GM18951 (cell line): Measurements from ENCODE around the gene TK2.

Experiments used
- POLR2A ChIP-seq: IDR thresholded peaks from 4 replicates; pipeline ENCODE4 v1.6.1; 2011; ENCODE audit warnings: mild to moderate bottlenecking; ENCODE audit not compliant: insufficient read length, insufficient read depth; ENCODE audit errors: extremely low read depth
- in situ Hi-C: fragments of 300-500 bp; cut with MboI; formaldehyde crosslinking; loops from one replicate; pipeline ENCODE4 v1.12.0; 2022; ENCODE audit warnings: low sequenced_read_pairs, mixed read lengths, inconsistent platforms; ENCODE audit not compliant: unreplicated experiment

The TK2 gene

GRCh38 chr16:66481081-66481942, 68.6 kb downstream of the TK2 start:
- in situ Hi-C loops: no loop called here
- TF ChIP-seq POLR2A: no peak

GRCh38 chr16:66480265-66481080, 69.4 kb downstream of the TK2 start:
- in situ Hi-C loops: no loop called here

DNA sequence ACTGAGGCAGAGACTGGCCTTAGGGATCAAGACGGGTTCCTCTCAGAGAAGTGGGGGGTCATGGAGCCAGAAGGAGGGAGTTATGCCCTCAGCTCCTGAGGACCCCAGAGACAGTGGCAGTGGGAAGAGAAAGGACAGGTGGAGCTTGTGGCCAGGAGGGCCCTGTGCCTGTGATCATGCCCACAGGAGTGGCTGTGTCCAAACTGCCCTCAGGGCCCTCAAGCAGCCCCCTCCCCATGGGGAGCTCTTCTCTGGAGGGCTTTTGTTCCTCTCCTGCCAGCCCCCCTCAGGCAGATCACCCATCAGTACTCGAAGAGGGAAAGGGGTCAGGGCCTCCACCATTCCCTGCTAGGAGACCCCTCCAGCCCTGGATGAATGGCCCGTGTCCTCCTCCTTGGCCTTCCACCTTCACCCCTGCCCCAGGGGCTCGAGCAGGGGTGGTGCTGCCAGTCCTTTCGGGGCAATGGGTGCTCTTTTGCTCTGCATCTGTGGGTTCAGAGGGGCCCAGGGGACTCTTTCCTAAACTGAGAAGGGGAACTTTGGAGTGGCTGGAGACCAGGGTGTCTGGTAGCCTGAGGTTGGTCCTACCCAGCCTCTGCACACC, 70.2 kb downstream of the TK2 start:
- in situ Hi-C loops: no loop called here
- TF ChIP-seq POLR2A: no peak

More at GRCh38 chr16:66480265-66481080, 69.4 kb downstream of the TK2 start:
- TF ChIP-seq POLR2A: no peak

- in situ Hi-C loops: no loop called here
- TF ChIP-seq POLR2A: no peak
These were observed 71.0 kb downstream of the TK2 start for GRCh38 chr16:66478733-66479511.

DNA sequence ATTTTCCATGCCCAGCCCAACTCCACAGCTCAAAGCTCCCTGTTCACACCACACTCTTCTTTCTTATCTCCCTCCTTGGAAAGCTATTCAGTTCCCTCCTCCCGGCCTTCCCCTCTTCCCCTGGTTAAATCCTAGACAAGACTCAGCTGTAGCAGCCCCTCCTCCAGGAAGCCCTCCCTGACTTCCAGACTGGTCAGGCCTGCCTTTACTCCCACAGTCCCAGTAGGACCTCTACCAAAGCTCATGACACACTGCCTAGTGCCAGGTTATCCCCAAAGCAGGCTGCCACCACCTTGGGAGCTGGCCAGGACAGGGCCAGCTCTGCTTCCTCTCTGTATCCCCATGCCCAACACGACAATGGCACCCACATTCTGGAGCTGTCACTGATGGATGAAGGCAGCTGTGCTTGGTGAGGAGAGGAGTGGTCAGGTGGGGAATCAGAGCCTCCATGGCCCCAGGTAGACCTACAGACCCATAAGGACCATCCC, 72.8 kb downstream of the TK2 start:
- TF ChIP-seq POLR2A: no peak
- in situ Hi-C loops: no loop called here

- TF ChIP-seq POLR2A: no peak
- in situ Hi-C loops: no loop called here
These were observed 73.4 kb downstream of the TK2 start for GRCh38 chr16:66476328-66477027.

DNA sequence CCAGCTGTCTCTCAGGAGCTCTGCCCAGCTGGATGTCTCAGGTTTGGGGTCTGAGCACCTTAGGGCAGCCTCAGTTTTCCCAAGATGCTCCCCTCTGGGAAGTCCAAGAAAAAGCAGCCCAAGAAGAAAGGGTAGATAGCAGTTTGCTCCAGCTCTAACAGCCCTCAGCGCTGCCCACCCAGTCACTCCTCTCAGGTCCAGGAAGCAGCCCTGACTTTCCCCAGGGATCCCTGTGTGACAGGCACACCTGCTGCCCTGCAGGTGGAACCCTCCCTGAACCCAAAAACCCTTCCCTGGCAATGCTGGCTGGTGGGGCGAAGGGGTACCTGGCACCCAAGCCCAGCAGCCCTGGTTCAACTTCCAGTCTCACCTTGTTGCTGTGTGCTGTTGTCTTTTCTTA, 74.7 kb downstream of the TK2 start:
- TF ChIP-seq POLR2A: no peak
- in situ Hi-C loops: no loop called here

- in situ Hi-C loops: no loop called here
- no peak for TF ChIP-seq POLR2A
These were observed 75.1 kb downstream of the TK2 start for GRCh38 chr16:66474750-66475199.

- TF ChIP-seq POLR2A: no peak
- in situ Hi-C loops: no loop called here
These were observed 76.0 kb downstream of the TK2 start for GRCh38 chr16:66473654-66474519.

- TF ChIP-seq POLR2A: no peak
- in situ Hi-C loops: no loop called here
These were observed 76.8 kb downstream of the TK2 start for GRCh38 chr16:66473051-66473571.

GRCh38 chr16:66471716-66472393, 78.1 kb downstream of the TK2 start:
- in situ Hi-C loops: no loop called here
- TF ChIP-seq POLR2A: no peak

DNA sequence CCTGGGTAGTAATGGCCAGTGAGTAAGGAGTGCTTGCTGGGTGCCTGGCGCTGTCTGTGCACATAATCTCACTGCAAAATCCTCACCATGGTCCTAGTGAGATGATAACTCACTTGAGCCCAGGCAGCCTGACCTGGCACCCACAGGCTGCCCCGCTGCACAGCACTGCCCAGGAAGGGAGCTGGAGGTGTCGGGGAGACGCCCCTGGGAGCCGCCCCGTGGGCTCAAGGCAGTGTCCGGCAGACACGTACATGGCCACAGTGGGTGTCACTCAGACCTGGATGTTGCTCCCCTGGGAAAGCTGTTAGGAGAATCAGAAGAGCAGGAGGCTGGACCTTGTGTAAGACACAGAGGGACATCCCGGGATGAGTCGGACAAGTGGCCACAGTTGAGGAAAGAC, 78.7 kb downstream of the TK2 start:
- in situ Hi-C loops: no loop called here
- TF ChIP-seq POLR2A: no peak
